D721Med (cell line): ENCODE data around the gene NEU3.
A peak's percentile ranks its signal among the peaks of the same experiment; 100 is the strongest.

ENCODE experiments used
- DNase-seq: peaks from one replicate; pipeline ENCODE4 v3.0.0; 2011; ENCODE audit warnings: low spot score; ENCODE audit not compliant: insufficient read length
- FAIRE-seq: peaks from 2 replicates; lab custom pipeline; 2011; peaks lifted over from hg19 to GRCh38; lab: Jason Lieb, UNC
- CTCF ChIP-seq: IDR thresholded peaks from 2 replicates; pipeline ENCODE4 v1.5.1; 2012; ENCODE audit warnings: mild to moderate bottlenecking, control low read depth; ENCODE audit not compliant: insufficient read depth; ENCODE audit errors: missing control alignments

Gene NEU3

GRCh38 chr11:74988541-74989259 is at the start of gene NEU3:
TSS of gene NEU3 (plus strand) at chr11:74988933. CDS start at chr11:74989061, 128 bp downstream.
- no peak for FAIRE-seq
- TF ChIP-seq CTCF, result no peak
- peak; percentile 52 for DNase-seq

- no peak for TF ChIP-seq CTCF
- DNase-seq (no peak), FAIRE-seq (no peak)
Observed at GRCh38 chr11:74941492-74941891, 47.2 kb upstream of the NEU3 start.

GRCh38 chr11:74942073-74942759 is 46.5 kb upstream of the NEU3 start:
- no peak for DNase-seq

DNA sequence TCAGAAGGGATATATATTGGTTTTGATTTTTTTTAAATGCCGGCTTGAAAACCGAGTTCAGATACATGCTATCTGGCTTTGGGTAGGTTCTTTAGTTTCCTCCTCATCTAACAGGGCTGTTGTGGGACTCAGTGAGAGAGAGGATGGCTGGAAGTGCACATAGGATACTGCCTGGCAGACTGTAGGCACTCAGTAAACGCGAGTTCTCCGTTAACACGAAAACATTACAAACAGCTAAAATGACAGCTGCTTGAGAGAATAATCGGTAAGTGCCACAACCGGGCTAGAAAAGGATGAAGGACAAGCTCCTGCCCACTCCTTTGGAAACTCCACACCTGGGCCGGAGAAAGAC is 40.2 kb upstream of the NEU3 start:
- DNase-seq, result no peak
- no peak for FAIRE-seq
- TF ChIP-seq CTCF, result no peak

More at GRCh38 chr11:74942073-74942759, 46.5 kb upstream of the NEU3 start:
- no peak for FAIRE-seq
- TF ChIP-seq CTCF, result no peak

- DNase-seq, result peak; percentile 82
- TF ChIP-seq CTCF, result no peak
- FAIRE-seq, result no peak
Observed at GRCh38 chr11:74948898-74949752, 39.6 kb upstream of the NEU3 start, which contains the start of the genes SPCS2 and XRRA1. TSS of gene SPCS2 (plus strand) at chr11:74949266. CDS start at chr11:74949286, 20 bp downstream. TSS of gene XRRA1 (minus strand) at chr11:74949091. CDS start at chr11:74940878, 8,213 bp downstream.

GRCh38 chr11:74949753-74950137 is 39.0 kb upstream of the NEU3 start:
- FAIRE-seq, result no peak
- no peak for DNase-seq

More at GRCh38 chr11:74949753-74950137, 39.0 kb upstream of the NEU3 start:
- no peak for TF ChIP-seq CTCF
